A549 (cell line): ENCODE results near the gene TBC1D32. TPM values are rescaled to one million over a fixed set of nuclear protein-coding genes. Genes with fewer than 3 reads are reported as not detected.

Experiments
- ATAC-seq, 2 experiments: fragments of 200-7000 bp in 1 of 2; fragments of >200 bp in 1 of 2; cut with Nextera tagmentation in 1 of 2; cut with Tn5 transposase in 1 of 2; 3 replicates each; pipeline versions ENCODE4 v1.8.0 to v1.9.1; 2018 to 2020; ENCODE audit warnings: mild to moderate bottlenecking in 1 of 2, moderate library complexity in 1 of 2
- CTCF ChIA-PET: fragments of 300-600 bp; sonication (Branson Sonifier 250); formaldehyde crosslinking; extraction: SDS; loops from one replicate; lab custom pipeline; 2021; ENCODE audit warnings: antibody characterized with exemption, inconsistent platforms; lab: Yijun Ruan, JAX
- POLR2A ChIA-PET: fragments of 350-600 bp; formaldehyde crosslinking; extraction: SDS; loops from one replicate; lab custom pipeline; 2021; ENCODE audit warnings: antibody characterized with exemption, inconsistent platforms; lab: Yijun Ruan, JAX
- DNase-seq, 2 experiments: peaks; one replicate each; pipeline versions ENCODE4 v3.0.0 to v3.0.0-alpha.2; 2011 to 2016; ENCODE audit warnings: low read depth in 1 of 2, low spot score in 1 of 2
- FAIRE-seq: peaks from 2 replicates; lab custom pipeline; 2011; peaks lifted over from hg19 to GRCh38; lab: Jason Lieb, UNC
- H3K27ac ChIP-seq, 2 experiments: fragments of >200 bp; sonication (Bioruptor Twin); formaldehyde crosslinking; 3 replicates each; pipeline ENCODE4 v1.5.1; 2016 to 2017
- H3K4me1 ChIP-seq: fragments of >200 bp; sonication (Bioruptor Twin); formaldehyde crosslinking; 3 replicates; pipeline ENCODE4 v1.6.1; 2016
- H3K4me2 ChIP-seq: fragments of >200 bp; sonication (Bioruptor Twin); formaldehyde crosslinking; 3 replicates; pipeline ENCODE4 v1.6.1; 2016
- H3K4me3 ChIP-seq: fragments of >200 bp; sonication (Bioruptor Twin); formaldehyde crosslinking; 3 replicates; pipeline ENCODE4 v1.5.1; 2016
- H3K9me3 ChIP-seq: fragments of >200 bp; sonication (Bioruptor Twin); formaldehyde crosslinking; 3 replicates; pipeline ENCODE4 v1.6.1; 2016
- BHLHE40 ChIP-seq: IDR thresholded peaks from 2 replicates; pipeline ENCODE4 v1.6.1; 2012; ENCODE audit warnings: low read depth, low read length, inconsistent platforms
- CBX8 ChIP-seq: fragments of 200-600 bp; sonication (generic); IDR thresholded peaks from 2 replicates; pipeline ENCODE4 v1.6.1; 2016
- CEBPB ChIP-seq, 2 experiments: fragments of >200 bp in 1 of 2; sonication (Bioruptor Twin) in 1 of 2; formaldehyde crosslinking in 1 of 2; IDR thresholded peaks; 2 replicates each; pipeline ENCODE4 v1.6.1; 2012 to 2016
- CHD2 ChIP-seq: fragments of 150-350 bp; IDR thresholded peaks from 2 replicates; pipeline ENCODE4 v1.6.1; 2014; ENCODE audit warnings: low read length; ENCODE audit not compliant: partially characterized antibody
- EHF ChIP-seq: fragments of 250-450 bp; sonication (Bioruptor Pico); IDR thresholded peaks from 2 replicates; pipeline ENCODE4 v1.5.0; 2020; ENCODE audit warnings: mild to moderate bottlenecking
- EHMT2 ChIP-seq: fragments of 200-600 bp; sonication (generic); IDR thresholded peaks from 2 replicates; pipeline ENCODE4 v1.6.1; 2016; ENCODE audit warnings: antibody characterized with exemption, low read depth, mild to moderate bottlenecking, moderate library complexity
- FOSL2 ChIP-seq, 2 experiments: fragments of 450-650 bp in 1 of 2; fragments of >200 bp in 1 of 2; sonication (Bioruptor Twin) in 1 of 2; formaldehyde crosslinking; IDR thresholded peaks; 2 replicates each; pipeline versions ENCODE4 v1.5.0 to v1.6.1; 2016 to 2020; ENCODE audit warnings: mild to moderate bottlenecking in 1 of 2, moderate library complexity in 1 of 2
- FOXS1 ChIP-seq: fragments of 250-450 bp; sonication (Bioruptor Pico); IDR thresholded peaks from 2 replicates; pipeline ENCODE4 v1.5.0; 2020; ENCODE audit warnings: mild to moderate bottlenecking, moderate library complexity
- HDAC2 ChIP-seq: fragments of 200-600 bp; sonication (generic); IDR thresholded peaks from 2 replicates; pipeline ENCODE4 v1.6.1; 2016
- HEYL ChIP-seq: fragments of 250-450 bp; sonication (Bioruptor Pico); IDR thresholded peaks from 2 replicates; pipeline ENCODE4 v1.8.0; 2021; ENCODE audit warnings: mild to moderate bottlenecking, moderate library complexity
- HOXB13 ChIP-seq: fragments of 250-450 bp; sonication (Bioruptor Pico); IDR thresholded peaks from 2 replicates; pipeline ENCODE4 v1.5.0; 2020; ENCODE audit warnings: low read depth, mild to moderate bottlenecking, moderate library complexity
- JUN ChIP-seq, 2 experiments: fragments of >200 bp; sonication (Bioruptor Twin); formaldehyde crosslinking; IDR thresholded peaks; 2 replicates in 1 of 2; 3 replicates in 1 of 2; pipeline ENCODE4 v1.6.1; 2016 to 2017
- KDM1A ChIP-seq: fragments of 200-600 bp; sonication (generic); IDR thresholded peaks from 2 replicates; pipeline ENCODE4 v1.6.1; 2016; ENCODE audit warnings: low read depth, mild to moderate bottlenecking
- KDM5A ChIP-seq: fragments of 200-600 bp; sonication (generic); IDR thresholded peaks from 2 replicates; pipeline ENCODE4 v1.6.1; 2016; ENCODE audit warnings: antibody characterized with exemption, mild to moderate bottlenecking
- MAZ ChIP-seq: fragments of 150-350 bp; IDR thresholded peaks from 2 replicates; pipeline ENCODE4 v1.6.1; 2014; ENCODE audit warnings: antibody characterized with exemption, low read depth, low read length, borderline replicate concordance
- PHF8 ChIP-seq: fragments of 200-600 bp; sonication (generic); IDR thresholded peaks from 2 replicates; pipeline ENCODE4 v1.6.1; 2016; ENCODE audit warnings: low read depth, mild to moderate bottlenecking, antibody characterized with exemption, moderate library complexity, borderline replicate concordance
- RAD21 ChIP-seq, 2 experiments: fragments of >200 bp in 1 of 2; sonication (Bioruptor Twin) in 1 of 2; formaldehyde crosslinking in 1 of 2; IDR thresholded peaks in 1 of 2; conservative IDR thresholded peaks in 1 of 2; 2 replicates in 1 of 2; 3 replicates in 1 of 2; pipeline ENCODE4 v1.6.1; 2012 to 2018; ENCODE audit warnings: inconsistent platforms in 1 of 2
- RCOR1 ChIP-seq: fragments of 150-350 bp; IDR thresholded peaks from 2 replicates; pipeline ENCODE4 v1.6.1; 2014; ENCODE audit warnings: antibody characterized with exemption, low read length, low read depth
- RNF2 ChIP-seq: fragments of 200-600 bp; sonication (generic); IDR thresholded peaks from 2 replicates; pipeline ENCODE4 v1.6.1; 2016; ENCODE audit warnings: low read depth, mild to moderate bottlenecking, antibody characterized with exemption, moderate library complexity, borderline replicate concordance
- SMC3 ChIP-seq: fragments of >200 bp; sonication (Bioruptor Twin); formaldehyde crosslinking; IDR thresholded peaks from 3 replicates; pipeline ENCODE4 v1.6.1; 2018; ENCODE audit warnings: inconsistent platforms
- SREBF2 ChIP-seq: fragments of 450-650 bp; IDR thresholded peaks from 2 replicates; pipeline ENCODE4 v1.6.1; 2014; ENCODE audit warnings: mild to moderate bottlenecking, moderate library complexity
- ZNF302 ChIP-seq: fragments of 250-450 bp; sonication (Bioruptor Pico); IDR thresholded peaks from 2 replicates; pipeline ENCODE4 v1.9.0; 2021; ENCODE audit warnings: inconsistent platforms, mild to moderate bottlenecking, moderate library complexity
- WGBS: methylation state at CpG from one replicate; pipeline ENCODE4 v1.1.6; 2017; ENCODE audit errors: missing lambda C conversion rate; 5-methylcytosine and 5-hydroxymethylcytosine counted together
- polyA plus RNA-seq, 4 experiments: library from polyadenylated mRNA; depleted of rRNA in 3 of 4; stranded (reverse); fragments of >200 nt; fragmentation: RNase III in 1 of 4; extraction: RNeasy Plus Mini Kit Qiagen cat#74134 plus additional on column Dnase treatment in 1 of 4; gene quantifications; 2 replicates in 3 of 4; 3 replicates in 1 of 4; pipeline ENCODE4 v1.2.3, GENCODE V29; 2011 to 2017
- TF ChIP-seq, protein P1 (sequence below): fragments of 250-450 bp; sonication (Bioruptor Pico); IDR thresholded peaks from 2 replicates; pipeline ENCODE4 v1.5.0; 2020; ENCODE audit warnings: low read depth, mild to moderate bottlenecking, moderate library complexity
- TF ChIP-seq, protein P2 (sequence below): IDR thresholded peaks from 2 replicates; pipeline ENCODE4 v1.6.1; 2012
- TF ChIP-seq, protein P3 (sequence below): IDR thresholded peaks from 2 replicates; pipeline ENCODE4 v1.6.1; 2012; ENCODE audit warnings: low read depth, borderline replicate concordance
- TF ChIP-seq, protein P4 (sequence below): fragments of >200 bp; sonication (Bioruptor Twin); formaldehyde crosslinking; IDR thresholded peaks from 2 replicates; pipeline ENCODE4 v1.6.1; 2016

Gene TBC1D32
- polyA plus RNA-seq, 2 of the 4 experiments (the other 2 are of a cell fraction) = 2.1 to 4.4 TPM

DNA sequence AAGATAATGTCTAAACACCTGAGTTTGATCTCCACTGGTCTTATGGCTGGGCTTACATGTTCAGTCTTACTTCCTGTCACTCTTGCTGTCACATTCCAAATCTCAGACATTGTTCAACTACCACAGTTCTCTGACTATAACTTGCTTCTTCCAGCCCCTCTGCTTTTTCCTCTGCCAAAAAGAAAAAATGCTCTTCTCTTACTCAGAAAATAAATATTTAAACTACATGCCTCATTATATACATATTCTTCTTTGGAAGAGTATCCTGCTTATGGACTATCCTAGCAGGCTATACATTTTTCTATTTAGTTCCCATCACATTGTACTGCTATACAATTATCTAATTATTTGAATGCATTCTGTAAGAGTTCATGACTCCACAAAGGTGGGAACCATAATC, 175.4 kb downstream of the TBC1D32 start:
- DNase-seq = no peak

DNA sequence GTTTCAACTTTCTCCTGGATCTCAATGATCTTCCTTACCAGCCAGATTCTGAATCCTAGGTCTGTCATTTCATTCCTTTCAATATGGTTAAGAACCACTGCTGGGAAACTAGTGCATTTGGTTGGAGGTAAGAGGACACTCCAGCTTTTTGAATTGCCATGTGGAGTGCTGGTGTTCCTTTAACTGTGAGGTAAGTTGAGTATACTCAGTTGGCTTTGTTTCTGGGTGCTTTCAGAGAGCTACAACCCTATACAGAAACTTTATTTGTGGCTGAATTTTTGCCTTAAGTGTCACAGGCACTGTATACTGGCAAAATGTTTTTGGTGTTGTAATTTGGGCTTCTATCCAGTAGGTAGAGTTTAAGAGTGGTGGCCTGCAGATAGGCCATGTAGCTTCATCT, 175.8 kb downstream of the TBC1D32 start:
- DNase-seq (no peak), ATAC-seq (no peak), FAIRE-seq (no peak)
- Histone ChIP-seq H3K4me3 (no peak overlapping the region), H3K4me2 (no peak overlapping the region), H3K4me1 (no peaks in the 10 kb centered on the region), H3K9me3 (no peaks in the 10 kb centered on the region), H3K27ac (no peak overlapping the region)
- TF ChIP-seq SMC3 (no peak), FOSL2 (IDR thresholded peaks at IDR 0.05) (no peak), FOSL2 (CRISPR knock-in tag; IDR thresholded peaks at IDR 0.05) (no peak), HEYL (no peak), JUN (IDR thresholded peaks at IDR 0.05) (no peak), BHLHE40 (no peak), RCOR1 (no peak), MAZ (no peak), KDM5A (no peak), CEBPB (IDR thresholded peaks at IDR 0.05) (no peak), EHF (no peak), ZNF302 (CRISPR knock-in tag) (no peak), RNF2 (no peak)
- TF ChIP-seq, protein P1, sequence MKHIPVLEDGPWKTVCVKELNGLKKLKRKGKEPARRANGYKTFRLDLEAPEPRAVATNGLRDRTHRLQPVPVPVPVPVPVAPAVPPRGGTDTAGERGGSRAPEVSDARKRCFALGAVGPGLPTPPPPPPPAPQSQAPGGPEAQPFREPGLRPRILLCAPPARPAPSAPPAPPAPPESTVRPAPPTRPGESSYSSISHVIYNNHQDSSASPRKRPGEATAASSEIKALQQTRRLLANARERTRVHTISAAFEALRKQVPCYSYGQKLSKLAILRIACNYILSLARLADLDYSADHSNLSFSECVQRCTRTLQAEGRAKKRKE (CRISPR knock-in tag) = no peak
- TF ChIP-seq, protein P2, sequence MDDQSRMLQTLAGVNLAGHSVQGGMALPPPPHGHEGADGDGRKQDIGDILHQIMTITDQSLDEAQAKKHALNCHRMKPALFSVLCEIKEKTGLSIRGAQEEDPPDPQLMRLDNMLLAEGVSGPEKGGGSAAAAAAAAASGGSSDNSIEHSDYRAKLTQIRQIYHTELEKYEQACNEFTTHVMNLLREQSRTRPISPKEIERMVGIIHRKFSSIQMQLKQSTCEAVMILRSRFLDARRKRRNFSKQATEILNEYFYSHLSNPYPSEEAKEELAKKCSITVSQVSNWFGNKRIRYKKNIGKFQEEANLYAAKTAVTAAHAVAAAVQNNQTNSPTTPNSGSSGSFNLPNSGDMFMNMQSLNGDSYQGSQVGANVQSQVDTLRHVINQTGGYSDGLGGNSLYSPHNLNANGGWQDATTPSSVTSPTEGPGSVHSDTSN = no peak
- CTCF ChIA-PET = no interaction called here
- POLR2A ChIA-PET = no interaction called here

More for the DNA sequence above, 175.4 kb downstream of the TBC1D32 start:
- no peak for ATAC-seq
- H3K27ac ChIP-seq = no peak overlapping the region
- TF ChIP-seq HOXB13 (CRISPR knock-in tag) = no peak
- TF ChIP-seq EHMT2 = no peak
- no peak for TF ChIP-seq FOSL2 (IDR thresholded peaks at IDR 0.05)
- TF ChIP-seq FOSL2 (CRISPR knock-in tag; IDR thresholded peaks at IDR 0.05) = no peak
- no peak for TF ChIP-seq RNF2
- TF ChIP-seq JUN (IDR thresholded peaks at IDR 0.05) = no peak
- no peak for TF ChIP-seq CBX8
- no peak for TF ChIP-seq RAD21 (conservative IDR thresholded peaks at IDR 0.05 in 1 of 2, IDR thresholded peaks at IDR 0.05 in 1 of 2)
- TF ChIP-seq, protein P3, sequence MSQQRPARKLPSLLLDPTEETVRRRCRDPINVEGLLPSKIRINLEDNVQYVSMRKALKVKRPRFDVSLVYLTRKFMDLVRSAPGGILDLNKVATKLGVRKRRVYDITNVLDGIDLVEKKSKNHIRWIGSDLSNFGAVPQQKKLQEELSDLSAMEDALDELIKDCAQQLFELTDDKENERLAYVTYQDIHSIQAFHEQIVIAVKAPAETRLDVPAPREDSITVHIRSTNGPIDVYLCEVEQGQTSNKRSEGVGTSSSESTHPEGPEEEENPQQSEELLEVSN = no peak
- TF ChIP-seq FOXS1 (CRISPR knock-in tag) = no peak
- TF ChIP-seq PHF8 = no peak
- H3K4me1 ChIP-seq = no peaks in the 10 kb centered on the region
- POLR2A ChIA-PET = no interaction called here
- CTCF ChIA-PET = no interaction called here
- no peak overlapping the region for H3K4me3 ChIP-seq
- FAIRE-seq = no peak
- no peak overlapping the region for H3K4me2 ChIP-seq
- H3K9me3 ChIP-seq = no peaks in the 10 kb centered on the region

DNA sequence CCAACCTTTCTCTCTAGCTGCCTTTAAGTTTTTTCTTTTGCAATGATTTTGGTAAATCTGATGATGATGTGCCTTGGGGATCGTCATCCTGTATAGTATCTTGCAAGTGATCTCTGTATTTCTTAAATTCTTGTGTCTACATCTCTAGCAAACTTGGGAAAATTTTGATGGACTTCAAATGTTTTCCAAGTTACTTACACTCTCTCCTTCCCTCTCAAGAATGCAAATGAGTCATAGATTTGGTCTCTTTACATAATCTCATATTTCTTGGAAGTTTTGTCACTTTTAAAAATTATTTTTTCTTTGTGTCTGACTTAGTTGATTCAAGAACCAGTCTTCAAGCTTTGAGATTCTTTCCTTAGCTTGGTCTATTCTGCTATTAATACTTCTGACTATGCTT, 176.4 kb downstream of the TBC1D32 start:
- 42% methylated on average over 1 of the region's 1 CpG for WGBS
- CTCF ChIA-PET = no interaction called here
- H3K27ac ChIP-seq = no peak overlapping the region
- TF ChIP-seq KDM1A (no peak), CHD2 (no peak), EHF (no peak), HDAC2 (no peak), SREBF2 (no peak)
- TF ChIP-seq, protein P4, sequence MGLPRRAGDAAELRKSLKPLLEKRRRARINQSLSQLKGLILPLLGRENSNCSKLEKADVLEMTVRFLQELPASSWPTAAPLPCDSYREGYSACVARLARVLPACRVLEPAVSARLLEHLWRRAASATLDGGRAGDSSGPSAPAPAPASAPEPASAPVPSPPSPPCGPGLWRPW = no peak
- POLR2A ChIA-PET = no interaction called here
- no peaks in the 10 kb centered on the region for H3K4me1 ChIP-seq
- no peak overlapping the region for H3K4me2 ChIP-seq
- DNase-seq (no peak), ATAC-seq (no peak), FAIRE-seq (no peak)
- no peak overlapping the region for H3K4me3 ChIP-seq
- H3K9me3 ChIP-seq = no peaks in the 10 kb centered on the region
